Neutrophil (primary cell): ENCODE data around the gene CYP2W1.

Experiments used
- H3K27ac ChIP-seq: fragments of 200-600 bp; sonication (generic); 2 replicates; pipeline ENCODE4 v1.5.1; 2016; ENCODE audit warnings: mild to moderate bottlenecking, moderate library complexity
- H3K27me3 ChIP-seq: fragments of 200-600 bp; sonication (generic); 2 replicates; pipeline ENCODE4 v1.6.0; 2016; ENCODE audit warnings: mild to moderate bottlenecking
- H3K36me3 ChIP-seq: fragments of 200-600 bp; sonication (generic); 2 replicates; pipeline ENCODE4 v1.5.1; 2017
- H3K4me1 ChIP-seq, 2 experiments: fragments of 200-600 bp in 1 of 2; sonication (generic) in 1 of 2; 1 replicate in 1 of 2; 2 replicates in 1 of 2; pipeline versions ENCODE4 v1.5.1 to v1.6.1; 2013 to 2016; ENCODE audit warnings: low read depth in 1 of 2, low read length in 1 of 2, mild to moderate bottlenecking in 1 of 2, moderate library complexity in 1 of 2; ENCODE audit not compliant: control insufficient read depth in 1 of 2, insufficient read depth in 1 of 2
- H3K4me3 ChIP-seq, 2 experiments: fragments of 200-600 bp in 1 of 2; sonication (generic) in 1 of 2; 1 replicate in 1 of 2; 2 replicates in 1 of 2; pipeline ENCODE4 v1.5.1; 2013 to 2016; ENCODE audit warnings: low read depth in 1 of 2, low read length in 1 of 2, mild to moderate bottlenecking in 1 of 2, moderate library complexity in 1 of 2
- H3K9me3 ChIP-seq: fragments of 200-600 bp; sonication (generic); 2 replicates; pipeline ENCODE4 v1.5.1; 2016
- CTCF ChIP-seq: fragments of 200-600 bp; sonication (generic); IDR thresholded peaks from 2 replicates; pipeline ENCODE4 v1.5.1; 2016; ENCODE audit warnings: antibody characterized with exemption

The CYP2W1 gene

GRCh38 chr7:991729-992656 is 9.0 kb downstream of the CYP2W1 start:
- peaks cover 34% of the 10 kb centered on the region for H3K27me3 ChIP-seq
- H3K27ac ChIP-seq: no peak overlapping the region
- H3K4me1 ChIP-seq: no peaks in the 10 kb centered on the region
- H3K36me3 ChIP-seq: no peaks in the 10 kb centered on the region
- no peaks in the 10 kb centered on the region for H3K9me3 ChIP-seq
- H3K4me3 ChIP-seq: no peak overlapping the region
- TF ChIP-seq CTCF: no peak

- no peak overlapping the region for H3K4me3 ChIP-seq
- H3K27me3 ChIP-seq: peaks cover 24% of the 10 kb centered on the region
- no peak overlapping the region for H3K27ac ChIP-seq
- peak; percentile 97 for TF ChIP-seq CTCF
- no peaks in the 10 kb centered on the region for H3K9me3 ChIP-seq
- H3K36me3 ChIP-seq: no peaks in the 10 kb centered on the region
- no peaks in the 10 kb centered on the region for H3K4me1 ChIP-seq
Observed at GRCh38 chr7:992709-993607, 10.0 kb downstream of the CYP2W1 start.

GRCh38 chr7:994592-995308 is 11.8 kb downstream of the CYP2W1 start:
- H3K27ac ChIP-seq: no peak overlapping the region
- peaks cover 7% of the 10 kb centered on the region for H3K27me3 ChIP-seq
- H3K36me3 ChIP-seq: no peaks in the 10 kb centered on the region
- no peaks in the 10 kb centered on the region for H3K9me3 ChIP-seq
- no peak for TF ChIP-seq CTCF
- H3K4me3 ChIP-seq: no peak overlapping the region
- H3K4me1 ChIP-seq: no peaks in the 10 kb centered on the region

- TF ChIP-seq CTCF: no peak
- H3K4me1 ChIP-seq: no peaks in the 10 kb centered on the region
- H3K27ac ChIP-seq: no peak overlapping the region
- H3K9me3 ChIP-seq: no peaks in the 10 kb centered on the region
- H3K4me3 ChIP-seq: no peak overlapping the region
- H3K36me3 ChIP-seq: no peaks in the 10 kb centered on the region
- H3K27me3 ChIP-seq: peaks cover 7% of the 10 kb centered on the region
Observed at GRCh38 chr7:995571-995970, 12.6 kb downstream of the CYP2W1 start.
